Thoracic aorta endothelial cell (primary cell): Measurements from ENCODE around the gene SCAMP2. TPM values are rescaled to one million over a fixed set of nuclear protein-coding genes. Genes with fewer than 3 reads are reported as not detected.

Source experiments
- small RNA-seq: library from RNA; depleted of rRNA; stranded (forward); fragments of <200 nt; gene quantifications from one replicate; pipeline ENCODE3, GENCODE V24; 2012
- total RNA-seq: library from RNA; depleted of rRNA; stranded (reverse); fragments of >200 nt; gene quantifications from 2 replicates; pipeline ENCODE4 v1.2.3, GENCODE V29; 2012

SCAMP2 gene, protein sequence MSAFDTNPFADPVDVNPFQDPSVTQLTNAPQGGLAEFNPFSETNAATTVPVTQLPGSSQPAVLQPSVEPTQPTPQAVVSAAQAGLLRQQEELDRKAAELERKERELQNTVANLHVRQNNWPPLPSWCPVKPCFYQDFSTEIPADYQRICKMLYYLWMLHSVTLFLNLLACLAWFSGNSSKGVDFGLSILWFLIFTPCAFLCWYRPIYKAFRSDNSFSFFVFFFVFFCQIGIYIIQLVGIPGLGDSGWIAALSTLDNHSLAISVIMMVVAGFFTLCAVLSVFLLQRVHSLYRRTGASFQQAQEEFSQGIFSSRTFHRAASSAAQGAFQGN
- 32.3 and 36.0 TPM in 2 replicates for total RNA-seq

DNA sequence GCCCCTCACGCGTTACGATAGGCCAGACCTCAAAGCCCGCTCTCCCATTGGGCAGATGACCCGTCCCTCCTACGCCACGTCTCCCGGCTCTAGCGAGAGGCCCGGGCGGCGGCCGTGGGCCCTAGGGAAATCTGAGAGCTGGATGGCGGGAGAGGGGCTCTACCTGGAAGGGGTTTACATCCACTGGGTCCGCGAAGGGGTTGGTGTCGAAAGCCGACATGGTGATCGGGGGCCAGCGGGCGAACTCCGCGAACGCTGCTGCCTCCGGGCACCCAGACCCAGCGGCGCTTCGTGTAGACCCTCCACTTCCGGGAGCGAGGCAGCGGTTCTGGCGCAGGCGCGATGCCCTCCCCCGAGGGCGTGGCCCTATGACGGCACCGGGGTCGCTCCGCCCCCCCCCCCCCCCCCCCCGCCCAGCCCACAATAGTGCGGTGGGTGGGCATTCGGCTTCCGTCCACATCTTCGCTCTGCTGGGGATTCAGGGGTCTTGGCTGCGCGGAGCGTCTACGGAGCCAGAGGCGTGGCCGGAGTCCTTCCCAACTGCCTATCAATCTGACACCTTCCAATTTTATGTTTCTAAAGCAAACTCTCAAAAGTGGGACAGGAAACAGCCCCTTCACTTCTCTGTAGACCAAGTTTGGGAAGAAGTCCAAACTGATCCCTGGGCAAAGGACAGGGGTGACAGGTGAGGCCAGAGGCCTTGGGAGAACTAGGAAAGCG lies at the start of gene SCAMP2:
SCAMP2 (minus strand) TSS at position 330 of the 720 bp plus-strand sequence; CDS start at position 220, 110 bp downstream.

DNA sequence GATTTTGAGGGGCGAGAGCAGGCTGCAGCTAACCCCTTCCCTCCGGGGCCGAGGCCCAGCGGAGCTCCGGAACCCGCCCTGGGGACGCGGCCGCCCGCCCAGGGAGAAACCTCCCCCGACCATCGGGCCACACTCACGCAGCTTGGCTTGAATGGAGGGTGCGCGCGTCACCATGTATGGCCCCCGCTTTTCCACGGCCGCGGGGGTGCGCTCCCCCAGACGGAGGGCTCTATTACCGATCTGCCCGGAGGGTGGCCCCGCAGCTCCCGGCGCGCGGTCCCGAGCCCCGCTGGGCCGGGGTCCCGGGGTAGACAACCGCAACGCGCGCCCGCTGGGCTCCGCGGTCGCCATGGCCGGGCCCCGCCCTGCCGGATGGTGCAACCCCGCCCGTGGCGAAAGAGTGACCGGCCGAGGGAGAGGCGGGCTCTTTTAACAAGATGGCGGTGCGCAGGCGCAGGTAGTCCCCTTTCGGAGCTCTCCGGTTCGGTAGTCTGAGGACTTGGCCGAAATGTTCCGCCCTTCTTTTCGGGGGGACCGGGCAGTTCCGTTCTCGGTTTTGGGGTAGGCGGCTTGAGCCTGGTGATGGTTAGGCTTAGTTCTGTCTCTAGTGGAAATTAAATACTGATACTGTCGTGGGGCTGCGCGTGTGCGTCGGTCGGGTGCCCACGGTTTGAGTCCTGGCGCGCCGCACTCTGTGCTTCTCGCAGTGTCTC lies 33.4 kb upstream of the SCAMP2 start, which contains the start of gene FAM219B:
FAM219B (minus strand) TSS at position 402 of the 713 bp plus-strand sequence; CDS start at position 351, 51 bp downstream.

DNA sequence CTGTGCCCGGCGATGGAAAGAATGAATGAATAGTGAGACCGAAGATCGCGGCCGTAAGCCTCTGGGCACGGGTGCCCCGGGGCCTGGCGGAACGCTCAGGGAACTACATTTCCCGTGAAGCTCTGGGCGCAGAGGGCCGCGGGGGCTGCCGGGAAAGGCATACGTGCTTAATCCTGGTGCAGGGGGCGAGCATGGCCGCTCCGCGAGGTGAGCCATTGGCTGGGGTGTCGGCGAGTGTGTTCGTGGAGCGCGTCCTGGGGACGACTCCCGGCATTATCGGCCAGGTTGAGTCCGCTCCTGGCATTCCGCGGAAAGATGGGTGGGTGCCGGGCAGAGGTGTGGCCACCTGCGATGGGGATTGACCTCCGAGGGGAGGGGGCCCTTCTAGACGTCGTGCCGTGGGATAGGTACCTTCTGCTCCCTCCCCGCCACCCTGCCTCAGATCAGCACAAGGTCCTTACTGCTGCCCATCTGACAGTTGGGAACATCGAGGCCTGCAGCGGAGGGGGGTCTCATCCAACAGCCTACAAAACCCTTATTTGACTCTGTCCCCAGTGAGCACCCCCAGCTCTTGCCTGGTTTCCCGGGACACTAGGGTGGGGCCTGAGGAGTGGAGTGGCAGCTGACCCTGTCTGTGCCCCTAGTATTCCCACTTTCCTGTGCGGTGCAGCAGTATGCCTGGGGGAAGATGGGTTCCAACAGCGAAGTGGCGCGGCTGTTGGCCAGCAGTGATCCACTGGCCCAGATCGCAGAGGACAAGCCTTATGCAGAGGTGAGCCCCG lies 16.9 kb upstream of the SCAMP2 start, which contains the start of gene MPI:
MPI (plus strand) TSS at position 160 of the 782 bp plus-strand sequence; CDS start at position 192, 32 bp downstream.

DNA sequence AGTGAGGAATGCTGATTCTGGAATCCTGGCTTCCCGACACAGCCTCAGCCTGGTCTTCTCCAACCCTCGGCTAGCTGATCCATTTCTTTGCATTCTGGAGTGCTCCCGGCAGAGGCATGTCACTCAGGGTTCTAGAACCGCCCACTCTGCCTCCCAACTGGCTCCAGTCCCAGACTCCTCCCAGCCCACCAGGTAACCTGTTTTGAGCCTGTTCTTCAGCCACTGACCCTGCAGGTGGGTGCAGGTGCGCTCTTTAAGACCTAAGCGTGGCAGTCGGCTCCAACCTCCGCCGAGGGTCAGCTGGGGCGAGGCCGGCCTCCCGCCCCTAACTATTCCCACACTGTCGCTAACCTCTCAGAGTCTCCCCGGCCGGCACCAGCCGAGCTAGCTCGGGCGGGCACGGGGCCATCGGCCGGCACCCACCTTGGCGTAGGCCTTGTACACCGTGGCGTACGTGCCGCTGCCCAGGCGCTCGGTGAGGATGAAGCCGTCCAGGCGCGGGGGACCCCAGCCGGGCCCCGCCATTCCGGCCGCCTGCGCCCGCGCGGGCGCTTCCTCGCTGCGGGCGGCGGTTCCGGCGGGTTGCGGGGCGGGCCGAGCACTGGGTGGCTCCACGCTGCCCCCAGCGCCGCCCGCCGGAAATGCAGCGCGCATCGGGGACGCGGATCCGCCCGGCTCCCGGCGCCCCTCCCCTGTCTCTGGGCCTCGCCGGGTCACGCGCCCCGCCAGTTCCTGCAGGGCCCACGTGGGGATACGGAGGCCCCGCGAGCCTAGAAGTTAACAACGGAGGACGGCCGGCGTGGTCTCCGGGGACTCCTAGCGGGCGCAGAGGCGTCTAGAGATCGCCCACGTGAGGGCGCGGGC lies 30.4 kb downstream of the SCAMP2 start, which contains the start of gene ULK3:
ULK3 (minus strand) TSS at position 576 of the 864 bp plus-strand sequence; CDS start at position 525, 51 bp downstream.

DNA sequence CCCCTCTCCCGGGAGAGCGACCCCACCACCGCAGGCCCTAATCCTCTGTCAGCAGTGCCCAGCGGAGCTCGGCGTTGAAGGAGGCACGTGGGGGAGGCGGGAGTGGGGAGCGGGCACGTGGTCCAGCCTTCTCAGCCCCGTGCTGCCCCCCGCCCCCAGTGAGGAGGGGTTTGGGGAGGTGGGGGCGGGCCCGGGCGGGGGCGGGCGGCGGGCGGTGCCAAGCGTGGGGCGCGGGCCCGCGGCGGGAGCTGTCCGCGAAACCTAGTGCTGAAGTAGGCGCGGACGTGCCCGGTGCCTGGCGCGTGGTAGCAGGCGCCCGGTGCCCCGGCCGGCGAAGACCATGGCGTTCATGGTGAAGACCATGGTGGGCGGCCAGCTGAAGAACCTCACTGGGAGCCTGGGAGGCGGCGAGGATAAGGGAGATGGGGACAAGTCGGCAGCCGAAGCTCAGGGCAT lies 46.8 kb downstream of the SCAMP2 start, which contains the start of gene CPLX3:
CPLX3 (plus strand) TSS at position 264 of the 456 bp plus-strand sequence; CDS start at position 341, 77 bp downstream.

DNA sequence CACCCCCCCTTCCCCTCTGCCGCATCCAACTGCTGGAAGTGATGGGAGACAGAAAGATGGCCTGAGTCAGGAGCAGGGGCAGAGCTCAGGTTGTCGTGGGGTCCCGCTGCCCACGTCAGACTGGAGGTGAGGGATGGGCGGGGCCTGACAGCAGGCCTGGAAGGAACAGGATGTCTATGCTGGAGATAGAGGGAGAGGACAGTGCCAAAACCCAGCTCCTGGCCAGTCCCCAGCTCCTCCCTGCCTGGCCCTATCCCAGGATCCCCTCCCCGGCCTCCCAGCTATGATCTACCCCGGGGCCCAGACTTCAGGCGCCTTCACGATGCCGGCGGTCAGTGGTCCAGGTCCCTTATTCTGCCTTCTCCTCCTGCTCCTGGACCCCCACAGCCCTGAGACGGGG lies 60.6 kb downstream of the SCAMP2 start, which contains the start of gene LMAN1L:
LMAN1L (plus strand) TSS at position 303 of the 400 bp plus-strand sequence; CDS start at position 323, 20 bp downstream.

Small RNA genes lying within 50 kb of the gene (small RNA-seq; reads per million reads assigned to genes)
- gene CPLX3 (not detected), gene MIR6882 (0.84 reads per million, percentile 12 among the genes with 10 or more reads in this experiment)

Other genes starting within 250 kb of the SCAMP2 start
- gene EDC3, start 177.3 kb downstream of the SCAMP2 start, total RNA-seq: 18.3 and 20.1 TPM in 2 replicates
- 0.93 and 4.5 TPM in 2 replicates for gene CYP1A1, start 147.8 kb downstream of the SCAMP2 start, total RNA-seq
- gene CYP1A2, start 124.5 kb downstream of the SCAMP2 start, total RNA-seq: not detected in 2 replicates
- gene CSK, start 91.3 kb downstream of the SCAMP2 start, total RNA-seq: 37.5 and 47.6 TPM in 2 replicates
- gene LMAN1L, start 60.5 kb downstream of the SCAMP2 start, total RNA-seq: under 0.01 and 0.07 TPM in 2 replicates
- not detected in 2 replicates for gene CPLX3, start 46.7 kb downstream of the SCAMP2 start, total RNA-seq
- gene ULK3, start 30.2 kb downstream of the SCAMP2 start, total RNA-seq: 23.4 and 23.8 TPM in 2 replicates
- 55.3 and 71.4 TPM in 2 replicates for gene MPI, start 16.7 kb upstream of the SCAMP2 start, total RNA-seq
- gene FAM219B, start 33.5 kb upstream of the SCAMP2 start, total RNA-seq: 36.8 and 37.6 TPM in 2 replicates
- 83.5 and 88.3 TPM in 2 replicates for gene COX5A, start 64.7 kb upstream of the SCAMP2 start, total RNA-seq
- gene RPP25, start 83.4 kb upstream of the SCAMP2 start, total RNA-seq: 16.2 and 20.9 TPM in 2 replicates
- gene SCAMP5, start 122.2 kb upstream of the SCAMP2 start, total RNA-seq: 8.2 and 16.9 TPM in 2 replicates
- gene PPCDC, start 150.2 kb upstream of the SCAMP2 start, total RNA-seq: 9.8 and 11.2 TPM in 2 replicates